NAMALWA (cell line): ENCODE measurements around the gene HHIPL2.
"Not testable (repeated sequence)": the region's sequence is repeated elsewhere in the genome, so short reads cannot be mapped to it uniquely, and the experiment has no call there.

Experiments used
- DNase-seq: peaks from one replicate; pipeline ENCODE4 v3.0.0-alpha.2; 2015; ENCODE audit warnings: low spot score

The HHIPL2 gene

DNA sequence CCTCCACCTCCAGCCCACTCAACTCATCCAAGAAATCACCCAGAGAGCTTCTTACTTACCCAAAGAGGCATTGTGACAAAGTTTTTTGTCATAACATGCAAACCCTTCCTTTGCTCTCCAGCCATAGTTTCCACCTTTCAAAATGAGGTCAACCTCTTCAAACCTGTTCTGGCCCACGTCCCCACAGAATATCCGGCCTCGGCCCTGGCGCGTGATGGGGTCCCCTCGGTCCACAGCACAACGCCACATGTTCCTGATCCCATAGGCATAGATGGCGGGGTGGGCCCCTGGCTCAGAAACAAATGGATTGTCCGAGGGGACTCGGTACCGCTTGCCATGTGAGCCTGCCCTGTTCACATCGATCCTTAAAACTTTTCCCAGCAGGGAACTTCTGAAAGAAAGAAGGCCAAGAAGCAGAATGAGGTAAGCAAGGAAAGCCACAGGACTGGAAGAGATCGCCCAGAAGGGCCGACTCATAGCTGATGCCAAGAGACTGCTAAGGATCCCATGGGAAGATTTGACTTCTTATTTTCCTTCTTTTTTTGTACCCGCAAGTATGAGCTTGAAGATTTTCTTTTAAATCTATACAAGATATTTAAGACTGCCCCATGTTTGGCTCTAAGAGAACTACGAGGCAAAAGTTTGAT is 7.8 kb downstream of the HHIPL2 start:
- no peak for DNase-seq

GRCh38 chr1:222535455-222535854 is 12.4 kb downstream of the HHIPL2 start:
- no peak for DNase-seq

GRCh38 chr1:222530852-222531251 is 17.1 kb downstream of the HHIPL2 start:
- no peak for DNase-seq

DNA sequence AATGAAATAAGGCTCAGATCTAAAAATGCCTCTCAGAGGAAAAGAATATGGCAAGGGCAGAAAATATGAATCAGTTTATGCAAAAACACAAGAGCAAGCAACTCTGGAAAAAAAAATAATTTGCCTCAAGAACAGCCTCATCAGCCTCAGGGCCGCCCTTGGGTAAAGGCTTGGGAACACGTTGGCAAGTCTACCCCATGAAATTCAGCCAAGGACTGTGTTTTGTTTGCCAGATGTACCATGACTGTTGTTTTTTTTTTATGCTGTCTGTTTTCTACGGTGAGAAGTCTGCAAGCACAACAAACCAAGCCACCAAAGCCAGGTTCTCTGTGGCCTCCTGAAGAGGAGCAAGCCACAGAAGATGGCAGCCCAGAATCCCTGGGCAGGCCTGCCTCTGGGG is 18.0 kb downstream of the HHIPL2 start:
- DNase-seq: no peak

DNA sequence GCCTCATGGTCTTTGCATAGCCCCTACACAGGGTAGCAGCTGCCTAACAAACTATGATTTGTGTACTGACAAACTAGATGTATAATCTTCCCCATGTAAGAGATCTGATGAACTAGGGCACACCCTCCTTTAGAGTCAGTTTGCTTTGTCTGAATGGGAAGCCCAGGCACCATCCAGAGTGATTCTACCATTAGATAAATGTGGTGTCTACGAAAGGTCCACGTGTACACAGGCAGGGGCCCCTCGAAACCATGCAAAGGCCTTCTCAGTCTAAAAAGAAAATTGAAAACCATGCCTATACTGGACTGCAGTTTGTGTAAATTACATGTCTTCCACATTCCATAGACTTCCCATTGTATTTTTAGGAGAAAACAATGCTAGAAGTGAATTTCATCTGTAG is 18.7 kb downstream of the HHIPL2 start:
- DNase-seq: no peak

DNA sequence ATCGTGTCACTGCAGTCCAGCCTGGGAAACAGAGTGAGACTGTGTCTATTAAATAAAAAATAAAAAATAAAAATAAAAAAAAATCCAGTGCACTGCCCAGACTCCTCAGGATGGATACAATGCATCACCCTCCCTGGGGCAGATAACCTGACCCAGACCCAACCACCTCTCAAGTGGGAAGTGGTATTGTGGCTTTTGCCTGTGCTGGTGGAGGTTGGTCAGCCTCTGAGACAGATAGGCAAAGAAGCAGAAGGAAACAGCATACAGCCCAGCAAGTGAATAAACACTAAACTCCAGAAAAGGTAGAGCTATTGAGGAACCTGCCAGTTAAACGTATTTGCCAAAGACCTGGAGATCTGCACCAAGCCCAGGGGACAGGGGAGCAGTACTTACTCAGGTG is 22.0 kb downstream of the HHIPL2 start:
- no peak for DNase-seq

- no peak for DNase-seq
These were observed 24.1 kb downstream of the HHIPL2 start for GRCh38 chr1:222523852-222524251.

DNA sequence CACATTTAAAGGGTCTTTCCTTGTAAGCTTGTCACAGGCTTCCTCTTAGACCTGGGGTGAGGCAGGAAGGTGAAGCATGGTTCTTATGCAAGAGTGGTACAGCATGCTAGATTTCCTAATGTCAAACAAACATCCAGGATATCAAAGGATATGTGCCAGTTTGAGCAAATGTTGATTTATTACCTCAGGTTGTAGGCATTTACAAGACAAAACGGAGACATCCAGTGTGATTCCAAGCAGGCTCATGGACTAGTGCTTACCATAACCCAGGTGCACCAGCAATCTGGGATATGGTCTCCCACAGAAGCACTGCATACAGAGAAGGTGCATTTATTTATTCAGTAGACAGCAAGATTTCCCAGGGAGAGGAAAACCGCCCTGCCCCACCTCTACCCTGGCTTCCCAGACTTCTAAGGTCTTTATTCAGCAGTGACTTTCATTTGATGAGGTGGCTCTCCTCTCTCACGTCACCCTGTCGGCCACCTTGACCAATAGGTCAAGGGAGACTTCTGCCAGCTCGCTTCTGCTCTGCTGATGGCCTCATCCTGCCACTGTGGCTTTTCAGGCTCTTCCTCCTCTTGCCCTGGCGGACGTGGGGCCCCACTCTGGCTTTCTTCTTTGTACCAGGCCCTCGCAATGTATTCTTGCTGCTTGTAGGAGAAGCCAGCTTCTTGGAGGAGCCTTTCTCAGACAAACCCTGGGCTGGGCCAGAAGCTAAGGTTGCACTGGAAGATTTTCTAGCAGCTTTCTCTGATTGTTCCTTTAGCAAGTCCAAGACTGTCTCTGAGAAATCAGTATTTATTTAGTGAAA is 25.6 kb downstream of the HHIPL2 start:
- DNase-seq: no peak

DNA sequence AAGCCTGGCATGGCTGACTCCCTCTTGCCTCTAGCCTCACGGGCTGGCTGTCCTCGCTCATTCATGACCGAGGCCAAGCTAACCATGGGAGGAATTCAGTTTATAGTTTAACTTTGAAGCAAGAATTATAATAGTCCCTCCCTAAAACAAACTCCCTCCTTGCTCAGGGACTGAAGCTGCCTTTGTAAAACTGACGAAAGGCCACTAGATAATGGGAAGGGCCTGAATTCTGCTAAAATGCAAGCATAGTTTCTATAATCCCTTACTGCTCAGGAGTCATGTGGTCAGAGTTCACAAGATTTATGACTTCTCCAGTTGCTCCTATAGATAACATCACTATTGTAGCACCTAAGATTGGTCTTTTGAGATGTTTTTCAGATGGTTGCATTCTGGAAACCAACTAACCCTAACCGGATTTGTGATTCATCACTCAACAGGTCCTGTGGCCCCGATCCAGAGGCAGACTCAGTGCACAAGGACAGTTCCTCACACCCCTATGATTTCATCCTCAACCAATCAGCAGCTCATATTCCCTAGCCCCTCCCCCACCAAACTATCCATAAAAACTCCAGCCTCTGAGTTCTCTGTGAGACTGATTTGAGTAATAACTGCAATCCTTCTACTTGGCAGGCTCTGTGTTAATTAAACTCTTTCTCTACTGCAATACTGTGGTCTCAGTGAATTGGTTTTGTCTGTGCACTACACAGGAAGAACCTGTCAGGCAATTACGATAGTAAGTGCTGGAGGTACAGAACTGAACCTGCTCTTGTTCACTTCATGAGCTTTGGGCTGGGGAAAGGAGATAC is 26.4 kb downstream of the HHIPL2 start:
- DNase-seq: no peak

DNA sequence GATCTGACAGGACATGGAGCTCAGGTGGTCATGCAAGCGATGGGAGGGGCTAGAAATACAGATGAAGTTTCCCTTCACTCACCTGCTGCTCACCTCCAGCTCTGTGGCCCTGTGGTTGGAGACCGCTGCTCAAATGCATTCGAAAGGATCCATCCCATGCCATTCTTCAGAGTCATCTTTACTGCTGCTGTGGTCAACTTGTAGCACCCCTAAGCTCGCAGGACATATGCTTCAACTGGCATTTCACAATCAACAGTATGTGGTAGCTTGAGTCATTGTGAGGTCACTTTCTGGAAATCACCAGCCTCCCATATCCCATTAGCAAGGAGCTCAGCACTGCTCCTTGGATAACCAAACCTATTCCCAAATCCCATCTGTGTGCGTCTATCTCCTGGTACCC is 58.4 kb downstream of the HHIPL2 start:
- DNase-seq: not testable (repeated sequence)

DNA sequence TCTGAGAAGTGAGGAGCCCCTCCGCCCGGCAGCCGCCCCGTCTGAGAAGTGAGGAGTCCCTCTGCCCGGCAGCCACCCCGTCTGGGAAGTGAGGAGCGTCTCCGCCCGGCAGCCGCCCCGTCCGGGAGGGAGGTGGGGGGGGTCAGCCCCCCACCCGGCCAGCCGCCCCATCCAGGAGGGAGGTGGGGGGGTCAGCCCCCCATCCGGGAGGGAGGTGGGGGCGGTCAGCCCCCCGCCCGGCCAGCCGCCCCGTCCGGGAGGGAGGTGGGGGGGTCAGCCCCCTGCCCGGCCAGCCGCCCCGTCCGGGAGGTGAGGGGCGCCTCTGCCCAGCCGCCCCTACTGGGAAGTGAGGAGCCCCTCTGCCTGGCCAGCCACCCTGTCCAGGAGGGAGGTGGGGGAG is 60.1 kb downstream of the HHIPL2 start:
- not testable (repeated sequence) for DNase-seq

DNA sequence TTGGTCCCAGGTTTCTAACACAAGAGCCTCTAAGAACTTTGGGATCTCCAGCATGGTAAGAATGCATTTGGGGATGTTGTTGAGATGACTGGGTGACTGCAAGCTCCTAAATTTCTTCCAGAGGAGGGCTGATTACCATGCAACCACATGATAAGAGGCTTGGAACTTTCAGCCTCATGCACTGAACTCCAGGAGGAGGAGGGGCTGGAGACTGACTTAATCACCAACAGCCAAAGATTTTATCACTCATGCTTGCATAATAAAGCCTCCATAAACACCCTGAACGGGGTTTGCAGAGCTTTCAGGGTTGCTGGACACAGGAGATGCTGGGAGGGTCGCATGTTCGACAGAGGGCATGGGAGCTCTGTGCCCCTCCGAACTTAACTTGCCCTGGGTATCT is 63.9 kb downstream of the HHIPL2 start:
- DNase-seq: not testable (repeated sequence)

GRCh38 chr1:222479567-222479966 is 68.3 kb downstream of the HHIPL2 start:
- not testable (repeated sequence) for DNase-seq

DNA sequence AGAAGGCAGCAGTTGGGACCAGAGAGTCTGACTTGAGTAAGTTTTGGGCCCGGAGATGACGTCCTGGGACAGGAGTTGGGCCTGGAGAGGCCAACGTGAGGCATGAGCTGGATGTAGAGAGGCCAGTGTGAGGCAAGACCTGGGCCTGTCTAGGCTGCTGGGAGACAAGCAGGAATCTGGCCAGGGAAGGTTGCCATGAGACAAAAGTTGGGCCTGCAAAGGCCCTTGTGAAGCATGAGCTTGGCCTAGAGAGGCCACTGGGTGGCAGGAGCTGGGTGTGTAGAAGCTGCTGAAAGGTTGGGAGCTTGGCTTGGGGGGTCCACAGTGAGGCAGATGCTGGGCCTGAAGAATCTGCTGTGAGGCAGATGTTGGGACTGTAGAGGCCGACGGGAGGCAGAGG is 71.5 kb downstream of the HHIPL2 start:
- peak; percentile 12 for DNase-seq

GRCh38 chr1:222473717-222474116 is 74.2 kb downstream of the HHIPL2 start:
- peak; percentile 0 for DNase-seq

DNA sequence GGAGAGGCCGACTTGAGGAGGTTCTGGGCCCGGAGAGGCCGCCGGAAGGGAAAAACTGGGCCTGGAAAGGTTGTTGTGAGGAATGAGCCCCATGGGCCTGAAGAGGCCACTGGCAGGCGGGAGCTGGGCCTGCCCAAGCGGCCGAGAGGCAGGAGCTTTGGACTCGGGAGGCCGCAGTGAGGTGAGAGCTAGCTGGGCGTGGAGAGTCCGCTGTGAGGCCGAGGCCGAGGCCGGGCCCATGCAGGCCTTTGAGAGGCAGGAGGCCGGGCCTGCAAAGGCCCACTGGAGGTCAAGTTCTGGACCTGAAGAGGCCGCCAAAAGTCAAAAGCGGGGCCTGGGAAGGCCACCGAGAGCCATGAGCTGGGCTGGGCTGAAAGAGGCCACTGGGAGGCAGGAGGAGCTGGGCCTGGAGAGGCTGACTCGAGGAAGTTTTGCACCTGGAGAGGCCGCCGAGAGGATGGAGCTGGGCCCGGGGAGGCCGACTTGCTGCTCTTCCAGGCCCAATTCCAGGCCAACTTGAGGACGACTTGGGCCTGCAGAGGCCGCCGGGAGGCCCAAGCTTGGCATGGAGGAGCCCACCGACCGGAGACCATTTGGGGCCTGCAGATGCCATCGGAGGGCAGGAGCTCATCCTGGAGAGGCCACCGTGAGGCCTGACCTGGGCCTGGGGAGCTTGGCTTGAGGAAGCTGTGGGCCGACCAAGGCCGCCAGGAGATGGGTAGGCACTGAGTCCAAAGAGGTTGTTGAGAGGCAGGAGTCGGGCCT is 74.9 kb downstream of the HHIPL2 start:
- DNase-seq: not testable (repeated sequence)
